ENCODE results near the gene CROCC2.
"Not testable (repeated sequence)": the region's sequence is repeated elsewhere in the genome, so short reads cannot be mapped to it uniquely, and the experiment has no call there.

Gene CROCC2

DNA sequence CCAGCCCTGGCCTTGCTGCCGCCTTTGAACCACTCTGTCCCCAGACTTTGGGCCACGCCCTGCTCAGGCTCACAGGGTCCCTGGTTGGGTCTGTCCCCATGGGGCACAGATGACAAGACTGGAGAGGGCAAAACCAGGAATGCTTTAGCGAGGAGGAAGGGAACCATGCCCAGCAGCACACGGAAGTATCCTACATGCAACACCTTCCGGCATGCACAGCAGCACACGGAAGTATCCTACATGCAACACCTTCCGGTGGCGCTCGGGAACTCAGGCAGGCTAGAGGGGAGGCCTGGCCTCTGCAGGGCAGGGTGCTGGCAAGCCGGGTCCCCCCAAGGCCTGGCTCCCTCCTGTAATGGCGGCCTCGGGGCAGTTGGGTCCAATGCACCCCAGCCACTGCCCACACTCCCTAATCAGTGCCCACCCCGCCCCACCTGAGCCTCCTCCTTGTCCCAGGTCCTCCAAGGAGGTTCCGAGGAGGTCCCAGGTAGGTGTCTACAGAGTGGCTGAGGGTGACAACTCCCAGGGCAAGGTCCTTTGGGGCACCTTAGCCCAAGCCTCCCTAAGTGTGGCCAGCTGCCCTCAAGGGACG, 58.7 kb downstream of the CROCC2 start:
- in situ Hi-C loops (cut with MboI; ENCODE audit: low sequenced_read_pairs): no loop called here

DNA sequence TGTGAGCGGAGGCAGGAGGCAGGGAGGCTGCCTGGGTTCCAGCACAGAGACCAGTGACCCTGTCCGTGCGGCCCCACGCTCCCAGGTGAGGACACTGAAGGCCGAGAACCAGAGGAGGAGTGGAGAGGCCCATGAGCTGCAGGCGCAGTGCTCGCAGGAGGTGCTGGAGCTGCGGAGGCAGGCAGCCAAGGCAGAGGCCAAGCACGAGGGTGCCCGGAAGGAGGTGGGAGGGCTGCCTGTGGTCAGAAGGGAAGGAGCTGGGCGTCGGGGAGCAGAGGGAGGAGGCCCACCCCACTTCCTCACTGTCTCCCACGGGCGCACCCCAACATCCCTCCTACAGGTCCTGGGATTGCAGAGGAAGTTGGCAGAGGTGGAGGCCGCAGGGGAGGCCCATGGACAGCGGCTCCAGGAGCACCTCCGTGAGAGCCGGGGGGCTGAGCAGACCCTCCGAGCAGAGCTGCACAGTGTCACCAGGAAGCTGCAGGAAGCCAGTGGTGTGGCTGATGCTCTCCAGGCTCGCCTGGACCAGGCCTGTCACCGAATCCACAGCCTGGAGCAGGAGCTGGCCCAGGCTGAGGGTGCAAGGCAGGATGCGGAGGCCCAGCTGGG, 59.3 kb downstream of the CROCC2 start:
- in situ Hi-C loops (cut with MboI; ENCODE audit: low sequenced_read_pairs): no loop called here

DNA sequence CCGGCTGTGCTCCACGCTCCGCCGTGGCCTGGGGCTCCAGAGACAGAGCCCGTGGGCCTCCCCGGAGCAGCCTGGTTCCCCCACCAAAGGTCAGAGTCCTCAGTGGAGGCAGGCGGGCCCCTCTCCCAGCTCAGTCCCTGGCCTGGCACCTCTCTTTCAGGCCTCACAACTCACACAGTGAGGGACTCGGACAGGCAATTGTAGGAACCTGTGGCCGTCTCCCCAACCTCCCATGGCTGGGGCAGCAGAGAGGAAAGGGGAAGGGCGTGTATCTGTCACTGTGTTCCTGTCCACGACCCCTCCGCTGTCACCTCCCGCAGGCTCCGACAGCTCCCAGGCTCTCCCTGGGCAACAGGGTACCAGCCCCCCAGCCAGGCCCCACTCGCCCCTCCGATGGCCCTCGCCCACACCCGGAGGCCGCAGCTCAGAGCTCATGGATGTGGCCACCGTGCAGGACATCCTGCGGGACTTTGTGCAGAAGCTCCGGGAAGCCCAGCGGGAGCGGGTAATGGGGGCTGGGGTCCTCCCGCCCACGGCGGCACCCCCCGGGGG, 59.8 kb downstream of the CROCC2 start:
- in situ Hi-C loops (cut with MboI; ENCODE audit: low sequenced_read_pairs): no loop called here

DNA sequence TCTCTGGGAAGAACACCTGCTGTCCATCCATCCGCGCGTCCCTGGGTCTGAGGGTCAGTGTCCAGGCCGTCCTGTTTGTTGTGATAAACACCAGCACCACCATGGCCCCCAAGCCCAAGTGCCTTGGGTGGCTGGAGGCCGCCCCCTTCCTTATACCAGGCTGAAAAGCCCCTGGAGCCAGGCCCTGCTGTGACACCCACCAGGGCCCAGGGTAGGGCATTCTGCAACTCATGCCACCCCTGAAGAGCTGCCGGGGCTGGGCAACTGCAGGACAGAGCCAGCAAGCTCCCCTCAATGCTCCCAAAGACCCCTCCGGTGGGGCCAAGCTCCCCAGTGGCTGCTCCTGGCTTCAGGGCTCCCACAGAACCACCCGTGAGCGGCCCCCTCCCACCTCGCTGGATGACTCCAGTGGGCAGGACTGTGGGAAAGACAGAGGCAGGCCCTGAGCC, 60.3 kb downstream of the CROCC2 start:
- in situ Hi-C loops (cut with MboI; ENCODE audit: low sequenced_read_pairs): no loop called here

DNA sequence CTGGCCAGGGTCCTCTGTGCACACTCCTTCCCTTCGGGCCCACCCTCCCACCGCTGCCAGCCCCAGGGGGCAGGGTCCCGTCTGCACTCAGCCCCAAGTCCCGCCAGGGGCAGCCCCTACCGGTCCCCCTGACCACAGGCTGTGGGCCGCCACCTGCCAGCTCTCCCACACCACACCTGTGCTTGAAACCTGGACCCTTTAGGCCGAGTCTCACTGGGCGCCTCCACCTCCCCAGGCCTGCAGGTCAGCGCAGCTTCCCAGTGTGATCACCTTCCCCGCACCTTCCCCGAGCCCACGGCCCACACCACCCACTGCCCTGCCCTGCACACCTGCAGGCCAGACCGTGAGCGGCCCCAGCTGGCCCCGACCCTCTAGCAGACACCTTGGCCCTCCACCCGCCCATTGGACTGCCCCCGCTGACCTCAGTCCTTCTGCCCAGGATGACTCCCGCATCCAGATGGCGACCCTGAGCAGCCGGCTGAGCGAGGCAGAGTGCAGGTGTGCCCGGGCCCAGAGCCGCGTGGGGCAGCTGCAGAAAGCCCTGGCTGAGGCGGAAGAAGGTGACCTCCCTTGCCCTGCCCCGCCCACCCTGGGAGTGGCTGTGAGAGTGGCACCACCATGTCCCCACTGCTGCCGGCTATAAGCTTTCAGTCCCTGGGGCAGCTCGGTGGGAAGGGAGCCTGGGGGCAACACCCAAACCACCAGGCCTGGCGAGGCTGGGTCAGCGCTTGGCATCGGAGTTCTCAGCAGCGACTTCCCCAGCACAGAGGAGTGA, 61.0 kb downstream of the CROCC2 start:
- in situ Hi-C loops (cut with MboI; ENCODE audit: low sequenced_read_pairs): no loop called here

DNA sequence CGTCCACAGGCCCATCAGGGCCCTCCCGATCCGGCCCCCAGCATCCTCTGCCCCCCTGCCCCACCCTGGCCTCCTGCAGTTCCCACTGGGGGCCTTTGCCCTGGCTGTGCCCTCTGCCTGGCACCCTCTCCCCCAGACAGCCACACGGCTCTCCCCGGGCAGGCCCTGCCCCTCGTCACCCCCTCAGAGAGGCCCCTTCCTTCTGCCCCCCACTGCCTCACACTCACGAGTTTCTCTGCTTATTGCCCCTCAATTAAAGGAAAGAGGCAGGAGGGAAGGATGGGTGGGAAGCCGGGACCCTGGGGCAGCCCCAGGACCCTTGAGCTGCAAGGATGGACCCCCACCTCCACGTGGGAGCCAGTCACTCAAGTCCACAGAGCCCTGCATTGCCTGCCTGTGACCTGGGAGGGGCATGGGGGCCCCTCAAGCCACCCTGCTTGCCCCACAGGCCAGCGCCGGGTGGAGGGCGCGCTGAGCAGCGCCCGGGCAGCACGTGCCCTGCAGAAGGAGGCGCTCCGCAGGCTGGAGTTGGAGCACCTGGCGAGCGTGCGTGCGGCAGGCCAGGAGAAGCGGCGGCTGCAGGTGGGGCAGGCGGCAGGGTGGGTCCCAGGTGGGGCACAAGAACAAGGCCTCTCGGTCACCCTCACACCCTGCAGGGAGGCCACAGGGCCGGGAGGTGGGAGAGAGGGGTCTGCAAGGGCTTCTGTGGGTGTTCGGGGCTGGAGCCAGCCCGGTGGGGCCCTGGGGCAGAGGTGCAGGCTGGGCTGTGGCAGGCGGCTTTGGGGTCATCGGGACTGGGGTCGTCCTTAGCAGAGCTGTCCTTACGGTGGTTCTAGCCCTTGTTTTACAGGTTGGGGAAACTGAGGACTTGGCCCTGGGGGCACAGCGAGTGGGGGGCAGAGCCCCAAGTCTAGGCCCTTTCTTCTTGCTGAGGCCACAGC, 61.8 kb downstream of the CROCC2 start:
- in situ Hi-C loops (cut with MboI; ENCODE audit: low sequenced_read_pairs): no loop called here

DNA sequence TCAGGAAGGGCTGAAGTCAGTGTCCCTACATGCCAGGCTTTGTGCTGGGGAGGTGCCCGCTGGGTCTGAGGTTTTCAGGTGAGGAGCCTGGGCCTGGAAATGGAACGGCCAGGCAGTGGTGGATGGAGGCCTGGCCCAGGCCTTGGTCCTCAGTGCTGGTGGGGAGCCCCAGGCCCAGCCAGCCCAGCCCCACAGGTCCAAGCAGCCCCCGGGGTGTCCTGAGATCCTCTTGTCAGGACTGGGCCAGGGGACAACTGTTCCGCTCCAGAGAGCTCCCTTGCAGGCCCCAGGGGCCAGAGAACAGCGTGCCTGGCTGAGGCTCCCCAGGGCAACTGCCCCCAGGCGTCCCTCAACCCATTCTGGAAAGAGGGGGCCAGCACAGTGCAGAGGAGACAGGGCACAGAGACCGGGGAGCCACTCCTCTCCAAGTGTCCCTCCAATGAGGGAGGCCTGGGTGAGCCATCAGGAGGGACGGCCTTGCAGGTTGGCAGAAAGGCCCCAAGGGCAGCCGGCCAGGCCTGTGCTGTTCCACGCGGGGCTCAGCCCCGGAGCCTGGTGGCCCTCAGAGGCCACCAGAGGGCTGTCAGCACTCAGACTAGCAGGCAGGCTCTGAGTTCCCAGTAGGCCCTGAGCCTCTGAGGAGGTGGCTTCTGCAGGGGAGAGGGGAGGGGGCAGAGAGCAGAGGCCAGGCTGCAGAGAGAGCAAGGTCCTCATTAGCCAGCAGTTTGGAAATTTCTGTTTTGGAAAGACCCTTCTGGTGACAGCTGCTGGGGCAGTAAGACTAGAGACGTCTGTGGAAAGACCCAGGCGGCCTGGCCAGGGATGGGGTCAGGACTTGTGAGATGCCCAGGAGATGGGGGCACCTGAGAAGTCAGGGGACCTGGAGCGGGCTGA, 62.8 kb downstream of the CROCC2 start:
- in situ Hi-C loops (cut with MboI; ENCODE audit: low sequenced_read_pairs): no loop called here

DNA sequence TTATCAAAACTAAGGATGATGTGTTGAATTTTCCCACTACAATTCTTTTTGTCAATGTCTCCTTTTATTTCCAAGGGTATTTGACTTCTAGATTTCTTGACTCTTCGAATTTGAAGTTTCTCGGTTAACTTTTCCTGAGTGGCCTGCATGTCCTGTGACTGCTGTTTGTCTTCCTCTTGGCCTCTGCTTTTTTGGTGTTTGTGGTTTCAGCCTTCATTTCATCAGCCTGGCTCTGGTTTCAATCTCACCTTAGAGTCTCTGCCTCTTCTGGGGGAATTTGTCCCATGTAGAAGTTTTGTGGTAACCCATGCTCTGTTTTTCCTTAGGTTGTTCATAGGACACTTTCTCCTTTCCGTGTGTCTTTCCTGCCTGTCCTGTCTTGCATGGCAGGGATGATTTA, 64.0 kb downstream of the CROCC2 start:
- in situ Hi-C loops (cut with MboI; ENCODE audit: low sequenced_read_pairs): no loop called here

DNA sequence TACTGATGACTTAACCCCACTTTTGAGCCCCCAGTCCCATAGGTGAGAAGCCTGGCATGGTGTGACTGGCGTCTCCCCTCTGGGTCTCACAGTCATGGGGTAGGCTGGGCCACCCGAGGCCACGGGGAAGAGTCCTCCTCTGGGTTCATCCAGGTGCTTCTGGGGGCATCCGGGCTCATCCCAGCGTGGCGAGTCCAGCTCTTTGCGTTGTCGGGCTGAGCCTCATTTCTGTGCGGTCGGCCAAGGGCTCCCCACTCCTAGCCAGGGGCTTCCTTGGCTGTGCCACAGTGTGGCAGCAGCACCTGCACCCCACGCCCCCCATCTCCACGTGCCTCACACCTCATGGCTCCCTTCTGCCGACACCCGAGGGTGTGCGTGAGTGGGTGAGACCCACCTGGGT, 64.7 kb downstream of the CROCC2 start:
- in situ Hi-C loops (cut with MboI; ENCODE audit: low sequenced_read_pairs): no loop called here

DNA sequence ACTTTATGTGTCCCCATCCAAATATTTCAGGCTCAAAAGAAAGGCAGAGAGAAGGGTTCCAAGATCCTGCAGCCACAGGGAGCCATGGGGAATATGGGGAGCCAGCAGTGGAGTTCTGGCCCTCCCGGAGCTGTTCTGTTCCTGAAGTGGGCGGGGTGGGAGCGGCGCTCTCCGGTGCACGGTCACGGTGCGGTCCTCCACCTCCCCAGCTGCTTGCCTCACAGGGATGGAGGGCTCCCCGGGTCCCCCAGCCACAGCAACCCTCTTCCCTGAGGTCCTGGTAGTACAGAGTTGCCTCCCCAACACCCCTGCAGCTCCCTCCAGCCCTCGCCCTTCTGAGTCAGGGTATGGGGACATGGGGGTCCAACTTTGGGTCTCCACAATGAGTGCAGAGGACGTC, 66.1 kb downstream of the CROCC2 start:
- in situ Hi-C loops (cut with MboI; ENCODE audit: low sequenced_read_pairs): no loop called here

DNA sequence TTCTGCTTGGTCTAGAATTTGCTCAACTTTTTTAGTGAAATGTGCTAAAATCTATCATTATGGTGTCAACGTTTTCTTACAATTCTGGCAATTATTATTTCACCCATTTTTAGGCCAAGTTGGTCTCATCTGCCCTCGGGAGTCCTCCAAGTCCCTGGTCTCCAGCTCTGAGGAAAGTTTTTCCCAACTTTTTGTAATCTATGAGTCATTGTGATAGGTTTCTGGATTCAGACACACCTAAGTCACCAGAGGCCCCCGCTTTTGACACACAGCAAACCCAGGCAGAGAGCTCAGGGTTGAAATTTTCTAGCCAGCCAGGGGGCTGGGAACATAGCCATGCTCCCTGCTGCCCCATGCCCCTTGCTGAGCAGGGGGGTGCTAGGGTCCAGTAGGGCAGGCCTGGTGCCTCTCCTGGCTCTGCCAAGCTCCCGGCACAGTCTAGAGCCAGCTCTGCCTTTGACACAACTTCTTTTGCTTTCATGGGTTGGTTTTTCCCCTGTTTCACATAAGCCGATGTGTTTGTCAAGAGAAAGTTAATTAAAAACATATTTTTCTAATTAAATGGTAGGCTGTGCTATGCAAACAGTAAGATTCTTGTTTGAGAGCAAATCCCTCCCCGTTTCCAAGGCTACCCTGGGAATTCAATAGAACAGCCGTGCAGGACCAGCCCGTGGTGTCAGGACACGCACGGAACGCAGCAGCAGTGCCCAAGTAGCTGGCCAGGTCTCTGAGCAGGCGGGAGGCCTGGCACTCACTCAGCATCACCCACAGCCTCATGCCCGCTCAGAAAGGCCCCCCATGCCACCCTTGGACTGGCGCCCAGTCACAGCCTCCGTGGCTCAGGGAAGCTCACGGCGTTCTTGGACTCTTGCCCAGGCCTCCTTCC, 66.7 kb downstream of the CROCC2 start:
- in situ Hi-C loops (cut with MboI; ENCODE audit: low sequenced_read_pairs): no loop called here

DNA sequence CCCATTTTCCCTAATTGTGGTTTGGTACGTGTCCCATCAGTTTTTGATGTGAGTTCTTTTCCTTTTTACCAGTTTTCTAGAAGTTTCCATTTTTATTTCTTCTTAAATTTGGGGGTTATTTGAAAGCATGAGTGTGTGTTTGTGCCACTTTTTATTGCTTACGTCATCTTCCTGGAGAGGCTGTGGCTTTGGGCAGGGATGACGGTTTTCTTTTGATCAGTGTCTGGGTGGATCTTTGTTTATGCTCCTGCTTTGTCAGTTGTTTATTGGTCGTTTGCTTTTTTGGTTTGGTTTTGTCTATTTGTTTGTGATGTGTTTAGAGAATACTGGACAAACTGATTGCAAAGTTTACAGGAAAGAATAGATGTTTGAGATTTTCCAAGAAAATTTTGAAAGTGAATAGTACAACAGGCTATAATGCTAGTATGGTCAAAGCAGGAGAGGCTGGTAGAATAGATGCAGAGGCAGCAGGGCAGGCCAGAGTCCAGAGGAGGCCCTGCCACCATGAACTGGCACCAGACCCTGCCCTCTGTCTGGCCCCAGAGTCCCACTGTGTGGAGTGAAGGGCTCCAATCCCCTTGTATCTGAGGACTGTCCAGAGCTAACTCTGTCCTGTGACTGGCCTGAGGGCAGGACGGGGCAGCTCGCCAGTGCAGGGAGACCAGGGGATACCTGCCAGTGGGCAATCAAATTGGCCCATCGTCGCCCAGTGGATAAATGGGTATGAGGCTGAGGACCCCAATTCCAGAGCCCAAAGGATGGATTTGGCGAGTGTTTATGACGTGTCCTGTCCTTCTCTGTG, 68.8 kb downstream of the CROCC2 start:
- in situ Hi-C loops (cut with MboI; ENCODE audit: low sequenced_read_pairs): no loop called here

DNA sequence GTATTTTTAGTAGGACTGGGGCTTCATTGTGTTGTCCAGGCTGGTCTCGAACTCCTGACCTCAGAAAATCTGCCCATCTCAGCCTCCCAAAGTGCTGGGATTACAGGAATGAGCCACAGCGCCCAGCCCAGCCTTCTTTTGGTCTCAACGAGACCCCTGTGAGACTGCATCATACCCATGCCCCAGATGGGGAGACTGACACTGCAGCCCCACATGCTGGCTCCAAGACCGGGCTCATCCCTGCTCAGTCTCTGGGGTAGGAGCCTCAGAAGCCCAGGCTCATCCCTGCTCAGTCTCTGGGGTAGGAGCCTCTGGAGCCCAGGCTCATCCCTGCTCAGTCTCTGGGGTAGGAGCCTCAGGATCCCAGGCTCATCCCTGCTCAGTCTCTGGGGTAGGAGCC, 69.8 kb downstream of the CROCC2 start:
- in situ Hi-C loops (cut with MboI; ENCODE audit: low sequenced_read_pairs): not testable (repeated sequence)

DNA sequence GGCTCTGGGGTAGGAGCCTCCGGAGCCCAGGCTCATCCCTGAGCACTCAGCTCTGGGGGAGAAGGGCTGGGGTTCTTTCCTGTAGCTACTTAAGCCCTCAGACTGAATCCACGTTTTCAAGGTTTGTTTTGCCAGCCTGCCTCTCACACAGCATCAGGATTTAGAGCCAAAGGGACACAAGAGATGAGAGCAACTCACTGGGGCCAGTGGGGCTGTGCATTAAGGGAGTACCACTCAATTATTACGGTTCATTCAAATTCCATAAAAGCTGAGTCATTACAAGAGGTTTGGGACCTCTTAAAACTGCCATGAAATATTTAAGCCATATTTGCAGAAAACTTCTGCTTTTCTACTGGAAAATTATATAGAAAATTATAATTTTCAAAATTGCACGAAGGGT, 75.1 kb downstream of the CROCC2 start:
- in situ Hi-C loops (cut with MboI; ENCODE audit: low sequenced_read_pairs): no loop called here

DNA sequence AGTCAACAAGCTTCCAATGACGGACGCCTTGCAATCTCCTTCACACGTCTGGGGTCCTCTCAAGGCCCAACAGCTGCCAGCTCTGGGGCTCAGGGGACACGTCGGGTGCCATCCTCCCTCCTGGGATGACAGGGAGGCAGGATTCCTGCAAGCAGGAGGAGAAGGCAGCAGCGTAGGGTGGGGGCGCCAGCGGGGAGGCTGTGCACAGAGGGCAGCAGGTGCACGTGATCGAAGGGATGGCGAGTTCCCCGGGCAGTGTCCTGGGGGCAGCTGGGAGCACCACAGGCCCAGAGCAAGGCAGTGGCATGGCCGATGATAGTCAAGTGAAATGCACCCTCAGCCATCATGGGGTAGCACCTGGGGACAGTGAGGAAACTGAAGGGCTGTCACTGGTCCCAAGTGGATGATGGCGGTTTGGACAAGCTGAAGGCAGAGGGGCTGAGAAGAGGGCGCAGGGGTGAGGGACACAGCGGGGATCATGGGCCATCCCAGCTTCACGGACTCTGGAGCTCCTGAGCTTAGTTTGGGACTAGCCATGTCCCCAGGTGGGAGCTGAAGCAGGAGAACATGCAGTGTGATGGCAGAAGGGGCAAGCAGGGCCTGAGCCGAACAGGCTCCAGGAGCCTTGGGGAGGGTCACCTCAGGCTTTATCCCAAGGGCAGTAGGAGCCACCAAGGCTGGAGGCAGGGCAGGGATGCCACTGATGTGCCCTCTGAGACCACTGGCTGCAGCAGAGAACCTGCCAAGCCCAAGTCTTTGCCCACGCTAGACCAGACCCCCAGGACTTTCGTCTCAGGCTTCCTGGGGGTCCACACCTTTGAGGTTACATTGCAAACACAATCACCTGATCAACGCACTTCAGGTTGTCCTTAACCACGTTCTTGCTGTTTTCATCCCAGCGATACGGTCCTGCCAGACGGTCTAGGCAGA, 76.0 kb downstream of the CROCC2 start:
- in situ Hi-C loops (cut with MboI; ENCODE audit: low sequenced_read_pairs): no loop called here

DNA sequence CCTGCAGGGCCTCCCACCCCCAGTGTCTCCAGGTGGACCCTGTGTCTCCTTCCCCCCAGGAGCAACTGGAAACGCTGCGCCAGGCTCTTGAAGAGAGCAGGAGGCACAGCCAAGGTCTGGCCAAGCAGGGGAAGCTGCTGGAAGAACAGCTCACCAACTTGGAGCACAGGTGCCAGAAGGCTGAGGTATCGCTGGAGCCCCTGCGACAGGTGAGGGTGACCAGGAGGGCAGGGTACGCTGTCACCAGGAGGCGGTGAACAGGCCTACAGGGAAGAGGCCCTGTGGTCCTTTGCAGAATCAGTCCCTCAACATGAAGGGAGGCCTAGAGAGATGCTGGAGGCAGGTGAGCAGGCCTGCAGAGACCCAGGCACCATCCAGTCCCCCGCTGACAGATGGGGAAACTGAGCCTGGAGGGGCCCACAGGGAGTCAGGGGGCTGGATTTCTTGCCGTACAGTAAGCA, 76.7 kb downstream of the CROCC2 start:
- in situ Hi-C loops (cut with MboI; ENCODE audit: low sequenced_read_pairs): no loop called here

Data from hTERT RPE-1 (cell line).